ENCODE data around the gene ZNF292.
"Not testable (repeated sequence)": the region's sequence is repeated elsewhere in the genome, so short reads cannot be mapped to it uniquely, and the experiment has no call there.

ZNF292 gene

DNA sequence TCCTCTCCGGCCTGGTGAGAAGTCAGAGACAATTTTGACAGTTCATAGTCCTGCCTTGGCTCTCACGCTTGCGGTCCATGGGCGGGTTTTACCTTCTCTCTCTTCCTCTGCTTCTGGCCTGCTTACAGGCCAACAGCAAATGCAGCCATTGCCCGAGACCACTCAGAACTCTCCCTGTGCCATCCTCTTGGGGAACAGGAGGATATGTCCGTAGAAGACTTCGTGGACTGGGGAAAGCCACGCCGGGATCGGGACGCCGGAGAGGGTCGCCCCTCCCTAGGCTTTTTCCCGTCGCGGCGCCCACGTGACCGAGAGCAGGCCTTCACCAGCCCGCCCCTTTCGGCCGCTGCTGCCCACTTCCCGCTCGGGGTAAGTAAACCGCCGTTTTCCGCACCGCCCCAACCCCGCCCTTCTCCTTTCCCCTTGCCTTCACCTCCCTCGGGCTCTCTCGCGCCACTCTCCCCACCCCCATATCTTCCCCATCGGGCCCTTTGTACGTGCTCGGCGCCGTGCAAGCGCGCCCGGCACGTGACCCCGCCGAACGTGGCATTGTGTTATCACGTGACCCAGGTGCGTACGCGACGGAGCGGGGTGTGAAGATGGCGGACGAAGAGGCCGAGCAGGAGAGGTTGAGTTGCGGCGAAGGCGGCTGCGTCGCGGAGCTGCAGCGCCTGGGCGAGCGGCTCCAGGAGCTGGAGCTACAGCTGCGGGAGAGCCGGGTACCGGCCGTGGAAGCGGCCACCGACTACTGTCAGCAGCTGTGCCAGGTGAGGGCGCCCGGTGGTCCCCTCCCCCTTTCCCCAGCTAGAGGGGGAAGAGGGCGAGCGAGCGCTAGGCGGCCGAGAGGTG is at the start of gene ZNF292:
Gene ZNF292, plus strand, starts transcription at position 573 of the 849 bp plus-strand sequence. Its CDS starts 27 bp downstream, at position 600.
- DNase-seq = peak; percentile 99

DNA sequence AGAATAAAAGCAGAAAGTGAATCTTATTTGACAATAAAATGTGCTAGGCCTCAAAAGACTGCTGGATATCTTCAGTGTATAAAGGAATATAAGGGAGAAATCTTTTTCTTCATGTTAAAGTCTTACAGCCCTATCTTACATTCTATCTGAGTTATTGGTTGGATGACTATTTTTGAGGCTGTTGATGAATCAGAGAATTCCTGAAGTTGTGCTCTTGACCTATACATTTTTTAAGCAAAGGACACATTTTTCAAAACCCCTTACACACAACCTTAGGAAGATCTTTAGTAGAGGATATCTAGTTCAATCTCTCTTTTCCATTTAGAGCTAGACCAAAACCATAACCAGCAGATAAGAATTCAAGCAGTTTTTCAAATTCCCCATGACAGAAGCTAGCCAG is 49.5 kb upstream of the ZNF292 start:
- no peak for DNase-seq

DNA sequence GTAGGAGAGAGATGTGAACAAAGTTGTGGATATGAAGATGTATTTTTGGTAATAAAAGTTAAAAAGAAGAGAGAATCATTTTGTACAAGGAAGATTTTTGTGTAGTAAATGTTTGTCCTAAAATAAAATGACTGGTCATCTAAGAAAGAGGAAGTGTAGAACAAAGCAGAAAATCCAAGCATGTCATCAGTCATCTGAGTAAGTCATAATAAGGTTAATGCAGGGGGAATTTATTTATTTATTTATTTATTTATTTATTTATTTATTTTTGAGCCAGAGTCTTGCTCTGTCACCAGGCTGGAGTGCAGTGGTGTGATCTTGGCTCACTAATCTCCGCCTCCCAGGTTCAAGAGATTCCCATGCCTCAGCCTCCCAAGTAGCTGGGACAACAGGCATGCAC is 44.7 kb upstream of the ZNF292 start:
- no peak for DNase-seq

GRCh38 chr6:87115402-87116135 is 39.8 kb upstream of the ZNF292 start:
- peak; percentile 49 for DNase-seq

GRCh38 chr6:87116922-87117321 is 38.4 kb upstream of the ZNF292 start:
- no peak for DNase-seq

GRCh38 chr6:87118054-87118453 is 37.3 kb upstream of the ZNF292 start:
- DNase-seq = no peak

GRCh38 chr6:87122477-87122876 is 32.9 kb upstream of the ZNF292 start:
- no peak for DNase-seq

GRCh38 chr6:87124074-87124473 is 31.3 kb upstream of the ZNF292 start:
- no peak for DNase-seq

- no peak for DNase-seq
Observed at GRCh38 chr6:87126501-87126900, 28.9 kb upstream of the ZNF292 start.

- no peak for DNase-seq
Observed at GRCh38 chr6:87127737-87128136, 27.6 kb upstream of the ZNF292 start.

DNA sequence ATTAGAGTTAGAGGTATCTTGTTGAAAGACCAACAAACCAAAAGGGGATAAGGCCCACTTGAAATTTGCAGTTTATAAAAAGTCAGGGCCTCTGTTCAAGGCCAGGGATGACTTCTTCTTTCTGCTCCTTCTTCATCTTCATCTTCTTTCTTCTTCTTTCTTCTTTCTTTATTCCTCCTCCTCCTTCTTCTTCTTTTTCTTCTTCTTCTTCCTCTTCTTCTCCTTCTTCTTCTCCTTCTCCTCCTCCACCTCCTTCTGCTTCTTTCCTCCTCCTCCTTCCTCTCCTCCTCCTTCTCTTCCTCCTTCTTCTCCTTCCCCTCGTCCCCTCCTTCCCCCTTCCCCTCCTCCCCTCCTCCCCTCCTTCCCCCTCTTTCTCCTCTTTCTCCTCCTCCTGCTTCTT is 18.4 kb upstream of the ZNF292 start:
- no peak for DNase-seq

- peak; percentile 70 for DNase-seq
Observed at GRCh38 chr6:87139236-87139635, 16.1 kb upstream of the ZNF292 start.

- DNase-seq = not testable (repeated sequence)
Observed at GRCh38 chr6:87139927-87140326, 15.4 kb upstream of the ZNF292 start.

DNA sequence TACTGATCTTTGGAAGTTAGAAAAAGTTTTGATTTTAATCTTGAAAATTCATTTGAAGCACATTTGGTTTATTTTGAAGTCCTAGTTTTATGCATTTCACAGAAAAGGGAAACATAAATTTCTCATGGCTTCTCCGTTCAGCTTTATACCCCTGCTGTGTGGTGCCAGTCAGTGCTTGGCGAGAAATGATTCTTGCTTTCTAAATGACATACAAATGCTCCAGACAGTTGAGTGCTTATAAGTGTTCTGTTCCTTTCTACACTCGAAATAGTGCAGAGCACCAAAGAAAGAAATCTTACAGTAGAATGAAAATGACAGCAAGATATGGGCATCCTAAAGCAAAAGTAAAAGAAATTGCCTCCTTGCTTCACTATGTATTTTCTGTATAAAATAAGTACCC is 9.0 kb upstream of the ZNF292 start:
- DNase-seq = peak; percentile 50

- no peak for DNase-seq
Observed at GRCh38 chr6:87150406-87150805, 5.0 kb upstream of the ZNF292 start.

GRCh38 chr6:87151471-87151780 is 3.9 kb upstream of the ZNF292 start:
- DNase-seq = no peak

- DNase-seq = peak; percentile 81
Observed at GRCh38 chr6:87151781-87152525, 3.4 kb upstream of the ZNF292 start.

DNA sequence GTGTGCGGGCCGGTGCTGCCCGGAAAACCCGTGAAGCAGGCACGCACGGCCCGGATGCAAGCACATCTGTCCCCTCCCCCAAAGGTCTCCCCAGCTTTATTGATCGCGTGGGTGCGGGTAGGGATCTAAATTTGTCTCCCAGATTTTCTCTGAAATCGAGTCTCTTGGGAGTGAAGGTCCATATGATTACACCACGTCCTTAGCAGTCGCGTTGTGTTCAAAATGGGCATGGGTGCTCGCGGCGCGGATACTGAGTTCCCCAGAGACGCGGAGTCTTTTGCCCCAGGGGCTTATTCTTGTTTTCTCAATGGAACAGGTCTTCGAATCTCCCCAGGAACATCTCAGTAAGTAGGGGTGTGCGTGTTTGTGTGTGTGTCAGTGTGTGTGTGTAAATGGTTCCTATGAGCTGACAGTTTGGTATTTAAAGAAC is 2.8 kb upstream of the ZNF292 start:
- DNase-seq = no peak

DNA sequence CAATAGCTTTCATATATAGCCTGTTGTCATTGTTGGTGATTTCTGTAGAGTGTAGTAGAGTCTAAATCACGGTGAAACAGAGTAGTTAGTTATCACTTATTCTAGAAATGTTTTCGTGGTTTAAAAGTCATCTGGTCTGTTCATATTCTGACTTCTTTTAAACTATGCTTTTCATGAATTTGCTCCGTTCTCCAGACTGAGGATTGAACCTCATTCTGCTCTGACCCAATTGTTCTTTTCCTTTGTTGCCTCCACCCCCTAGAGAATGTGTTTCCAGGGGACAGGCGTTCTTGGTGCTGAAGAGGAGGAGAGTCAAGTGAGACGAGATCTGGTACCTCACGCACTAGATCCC is 748 bp upstream of the ZNF292 start:
- no peak for DNase-seq

GRCh38 chr6:87155842-87156815 is 764 bp downstream of the ZNF292 start:
- DNase-seq = peak; percentile 60

DNA sequence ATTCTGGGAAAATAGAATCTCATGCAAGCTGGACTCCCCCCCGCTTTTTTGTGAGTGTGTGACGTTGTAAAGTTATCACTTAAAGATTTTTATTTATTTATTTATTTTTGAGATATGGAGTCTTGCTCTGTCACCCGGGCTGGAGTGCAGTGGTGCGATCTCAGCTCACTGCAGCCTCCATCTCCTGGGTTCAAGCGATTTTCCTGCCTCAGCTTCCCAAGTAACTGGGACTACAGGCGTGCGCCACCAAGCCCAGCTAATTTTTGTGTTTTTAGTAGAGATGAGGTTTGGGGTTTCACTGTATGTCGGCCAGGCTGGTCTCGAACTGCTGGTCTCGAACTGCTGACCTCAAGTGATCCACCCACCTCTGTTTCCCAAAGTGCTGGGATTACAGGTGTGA is 2.2 kb downstream of the ZNF292 start:
- DNase-seq = not testable (repeated sequence)

DNA sequence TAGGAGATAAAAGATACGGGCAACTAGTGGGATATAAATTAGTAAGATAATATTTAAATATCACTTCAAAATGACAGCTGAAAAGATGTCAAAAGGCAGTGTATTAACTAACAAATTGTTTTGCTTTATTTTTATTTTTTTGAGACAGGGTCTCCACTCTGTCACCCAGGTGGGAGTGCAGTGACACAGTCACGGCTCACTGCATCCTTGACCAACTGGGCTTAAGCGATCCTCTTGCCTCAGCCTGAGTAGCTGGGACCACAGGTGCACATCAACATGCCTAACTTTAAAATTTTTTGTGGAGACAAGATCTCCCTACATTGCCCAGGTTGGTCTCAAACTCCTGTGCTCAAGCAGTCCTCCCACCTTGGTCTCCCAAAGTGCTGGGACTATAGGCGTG is 5.9 kb downstream of the ZNF292 start:
- no peak for DNase-seq

All from activated CD4-positive, alpha-beta T cell treated with anti-CD3 and anti-CD28 coated beads, Interleukin-10, Interleukin-2, amounts not matched to agents 100 ng/mL and 50 ng/mL, durations not matched to agents 16 hours and 8 hours (primary cell).